Upper lobe of right lung (tissue), 1 donor: ENCODE data around the gene SHC3. TPM values are rescaled to one million over a fixed set of nuclear protein-coding genes. Genes with fewer than 3 reads are reported as not detected.

Experiments
- ATAC-seq: fragments of 200-7000 bp; cut with Tn5 transposase; one replicate; pipeline ENCODE4 v1.9.1; 2020; ENCODE audit warnings: mild to moderate bottlenecking, moderate library complexity
- DNase-seq: peaks from one replicate; pipeline ENCODE4 v3.0.0-alpha.2; 2020
- H3K27ac ChIP-seq: fragments of 200-600 bp; one replicate; pipeline ENCODE4 v1.8.0; 2022
- H3K27me3 ChIP-seq: fragments of 200-600 bp; one replicate; pipeline ENCODE4 v1.8.0; 2022; ENCODE audit warnings: mild to moderate bottlenecking
- H3K36me3 ChIP-seq: fragments of 200-600 bp; one replicate; pipeline ENCODE4 v1.8.0; 2022
- H3K4me1 ChIP-seq: fragments of 200-600 bp; one replicate; pipeline ENCODE4 v1.8.0; 2022
- H3K4me3 ChIP-seq: fragments of 200-600 bp; one replicate; pipeline ENCODE4 v1.8.0; 2022; ENCODE audit warnings: mild to moderate bottlenecking
- H3K9me3 ChIP-seq: fragments of 200-600 bp; one replicate; pipeline ENCODE4 v1.8.0; 2022
- intact Hi-C: fragments of 100-400 bp; cut with DNase I; formaldehyde crosslinking; loops from one replicate; pipeline ENCODE4 v1.11.0; 2022
- total RNA-seq: library from RNA; stranded (reverse); fragmentation: NEBNext Ultra II Directional; extraction: Animal tissue kit (Norgen Biotek cat#: 25700); gene quantifications from one replicate; pipeline ENCODE4 v1.2.1, GENCODE V29; 2021
- TF ChIP-seq, protein P1 (sequence below): fragments of 200-600 bp; IDR thresholded peaks from one replicate; pipeline ENCODE4 v1.8.0; 2022; ENCODE audit warnings: antibody characterized with exemption
- donor health status: DM: no; HTN: yes; CAD: no; lungs with severe emphysema.

SHC3 gene
- total RNA-seq, 1 donor from 2014 or later = 12.9 TPM

DNA sequence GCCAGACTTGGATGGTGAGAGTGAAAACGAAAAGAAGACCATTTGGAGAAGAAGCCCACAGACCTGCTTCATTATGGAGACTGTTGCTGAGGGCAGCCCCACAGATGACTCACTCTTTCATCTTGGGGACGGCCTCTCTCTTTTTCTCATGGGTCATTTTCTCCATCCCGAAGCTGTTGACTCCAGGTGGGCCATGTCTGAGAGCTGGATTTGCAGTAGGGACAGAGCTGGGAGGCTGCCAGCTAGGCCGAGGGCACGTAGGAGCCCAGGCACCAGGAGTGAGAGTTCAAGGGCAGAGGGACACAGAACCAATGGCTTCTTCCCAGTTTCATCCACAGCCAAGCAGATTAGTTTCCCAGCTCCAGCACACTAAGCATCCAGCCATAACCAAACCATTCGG lies 95.0 kb downstream of the SHC3 start:
- ATAC-seq (no peak), DNase-seq (no peak)
- Histone ChIP-seq H3K9me3 (no peaks in the 10 kb centered on the region), H3K36me3 (no peaks in the 10 kb centered on the region), H3K27ac (no peak overlapping the region), H3K4me3 (no peak overlapping the region), H3K4me1 (no peaks in the 10 kb centered on the region), H3K27me3 (no peaks in the 10 kb centered on the region)
- TF ChIP-seq, protein P1, sequence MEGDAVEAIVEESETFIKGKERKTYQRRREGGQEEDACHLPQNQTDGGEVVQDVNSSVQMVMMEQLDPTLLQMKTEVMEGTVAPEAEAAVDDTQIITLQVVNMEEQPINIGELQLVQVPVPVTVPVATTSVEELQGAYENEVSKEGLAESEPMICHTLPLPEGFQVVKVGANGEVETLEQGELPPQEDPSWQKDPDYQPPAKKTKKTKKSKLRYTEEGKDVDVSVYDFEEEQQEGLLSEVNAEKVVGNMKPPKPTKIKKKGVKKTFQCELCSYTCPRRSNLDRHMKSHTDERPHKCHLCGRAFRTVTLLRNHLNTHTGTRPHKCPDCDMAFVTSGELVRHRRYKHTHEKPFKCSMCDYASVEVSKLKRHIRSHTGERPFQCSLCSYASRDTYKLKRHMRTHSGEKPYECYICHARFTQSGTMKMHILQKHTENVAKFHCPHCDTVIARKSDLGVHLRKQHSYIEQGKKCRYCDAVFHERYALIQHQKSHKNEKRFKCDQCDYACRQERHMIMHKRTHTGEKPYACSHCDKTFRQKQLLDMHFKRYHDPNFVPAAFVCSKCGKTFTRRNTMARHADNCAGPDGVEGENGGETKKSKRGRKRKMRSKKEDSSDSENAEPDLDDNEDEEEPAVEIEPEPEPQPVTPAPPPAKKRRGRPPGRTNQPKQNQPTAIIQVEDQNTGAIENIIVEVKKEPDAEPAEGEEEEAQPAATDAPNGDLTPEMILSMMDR = no peak
- intact Hi-C loops = no loop called here

DNA sequence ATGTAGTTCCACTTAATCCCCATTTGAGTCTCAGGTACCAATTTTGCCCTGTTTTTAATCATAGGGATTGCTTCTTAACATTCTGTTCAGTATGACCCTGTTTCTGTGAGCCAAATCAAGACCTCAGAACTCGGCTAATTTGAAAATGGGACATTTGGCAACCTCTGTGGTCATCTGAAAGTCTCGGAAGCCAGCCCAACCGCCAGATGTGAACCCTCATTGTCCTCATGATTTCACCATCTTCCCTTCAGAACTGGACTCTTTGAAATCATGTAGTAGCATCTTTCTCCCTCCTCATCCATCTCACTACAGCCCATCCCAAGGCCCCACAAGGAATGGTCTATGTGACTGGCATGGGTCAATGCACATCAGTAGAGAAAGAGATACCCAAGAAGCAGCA lies 98.4 kb downstream of the SHC3 start:
- ATAC-seq = no peak
- intact Hi-C loops = no loop called here
- no peak overlapping the region for H3K4me3 ChIP-seq
- H3K36me3 ChIP-seq = no peaks in the 10 kb centered on the region
- H3K9me3 ChIP-seq = no peaks in the 10 kb centered on the region
- TF ChIP-seq, protein P1 = no peak
- H3K4me1 ChIP-seq = no peaks in the 10 kb centered on the region
- no peaks in the 10 kb centered on the region for H3K27me3 ChIP-seq
- no peak for DNase-seq
- H3K27ac ChIP-seq = no peak overlapping the region

DNA sequence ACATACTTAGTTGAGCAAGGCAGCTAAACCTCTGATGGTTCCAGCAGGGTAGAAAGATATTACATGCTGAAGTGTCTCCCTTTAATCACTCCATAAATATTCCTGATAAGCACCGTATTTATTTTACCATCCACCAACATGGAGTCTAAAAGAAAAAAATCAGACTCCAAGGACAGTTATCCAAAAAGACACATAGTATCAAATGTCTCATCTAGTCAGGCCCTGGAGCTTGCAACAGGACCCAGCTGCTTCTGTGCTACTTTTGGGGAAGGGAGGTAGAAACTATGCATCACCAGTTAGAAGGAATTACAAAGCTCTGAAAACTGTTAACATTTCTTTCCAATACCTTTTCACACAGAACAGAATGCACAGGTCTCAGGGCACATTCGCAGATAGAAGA lies 99.2 kb downstream of the SHC3 start:
- Histone ChIP-seq H3K9me3 (no peaks in the 10 kb centered on the region), H3K4me1 (no peaks in the 10 kb centered on the region), H3K4me3 (no peak overlapping the region), H3K27ac (peak overlapping the region; percentile 72), H3K36me3 (no peaks in the 10 kb centered on the region), H3K27me3 (no peaks in the 10 kb centered on the region)
- TF ChIP-seq, protein P1 = no peak
- DNase-seq (no peak), ATAC-seq (no peak)
- intact Hi-C loops = no loop called here

DNA sequence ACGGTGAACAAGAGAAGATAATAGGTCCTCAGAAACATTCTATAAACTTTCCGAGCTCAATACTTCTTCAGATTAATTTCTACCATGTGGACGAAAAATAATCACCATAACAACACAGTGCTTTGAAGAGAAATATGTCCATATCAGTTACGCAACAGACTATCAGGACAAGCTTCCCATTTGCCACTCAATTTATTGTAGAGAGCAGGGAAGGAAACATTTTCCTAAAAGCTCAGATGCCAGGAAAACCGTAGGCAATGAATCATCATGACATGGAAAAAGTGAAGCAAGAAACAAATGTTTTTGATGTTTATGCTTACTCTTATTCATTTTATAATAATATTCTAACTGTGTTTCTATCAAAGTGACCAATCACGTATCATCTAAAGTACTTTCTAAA lies 99.8 kb downstream of the SHC3 start:
- TF ChIP-seq, protein P1 = no peak
- DNase-seq (no peak), ATAC-seq (no peak)
- no peaks in the 10 kb centered on the region for H3K9me3 ChIP-seq
- no peak overlapping the region for H3K4me3 ChIP-seq
- no peaks in the 10 kb centered on the region for H3K4me1 ChIP-seq
- intact Hi-C loops = no loop called here
- no peaks in the 10 kb centered on the region for H3K27me3 ChIP-seq
- H3K27ac ChIP-seq = peak overlapping the region; percentile 72
- no peaks in the 10 kb centered on the region for H3K36me3 ChIP-seq

DNA sequence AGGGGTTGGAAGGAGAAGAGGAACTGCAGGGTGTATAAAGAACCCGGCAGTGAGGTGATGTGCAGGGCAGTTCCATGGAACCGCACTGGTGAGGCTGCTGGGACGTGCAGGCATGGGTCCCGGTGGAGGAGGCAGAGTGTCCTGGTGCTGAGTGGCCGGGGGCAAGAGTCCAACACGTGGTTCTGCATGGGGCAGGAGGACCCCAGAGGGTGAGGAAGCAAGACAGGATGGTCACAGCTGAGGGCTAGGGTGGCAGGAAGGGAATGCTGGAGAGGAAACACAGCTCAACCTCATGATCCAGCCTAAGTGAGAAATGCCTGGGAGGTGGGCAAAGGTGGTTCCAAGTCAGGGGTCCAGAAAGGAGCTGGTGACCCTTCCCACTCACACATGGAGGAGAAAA lies 100.2 kb downstream of the SHC3 start:
- DNase-seq (no peak), ATAC-seq (no peak)
- no peaks in the 10 kb centered on the region for H3K9me3 ChIP-seq
- no peaks in the 10 kb centered on the region for H3K36me3 ChIP-seq
- TF ChIP-seq, protein P1 = no peak
- no peaks in the 10 kb centered on the region for H3K4me1 ChIP-seq
- no peak overlapping the region for H3K4me3 ChIP-seq
- H3K27ac ChIP-seq = peak overlapping the region; percentile 72
- intact Hi-C loops = no loop called here
- H3K27me3 ChIP-seq = no peaks in the 10 kb centered on the region

DNA sequence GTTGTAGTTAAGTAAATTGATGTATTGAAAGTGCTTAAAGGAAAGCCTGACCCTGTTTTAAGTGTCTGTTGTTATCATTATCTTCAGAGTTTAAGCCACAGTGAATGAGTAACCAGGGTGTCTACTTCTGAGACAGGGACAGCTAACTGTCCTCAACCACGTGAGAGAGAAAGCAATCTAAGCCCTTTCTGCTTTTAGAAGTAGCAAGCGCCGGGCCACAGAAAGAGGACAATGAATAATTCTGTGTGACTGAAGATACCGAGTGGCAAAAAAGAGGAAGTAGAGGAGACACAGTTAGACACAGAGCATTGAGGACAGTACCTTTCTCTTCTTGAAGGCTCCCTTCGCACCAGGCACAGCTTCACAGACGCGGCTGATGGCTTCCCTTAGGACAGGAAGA lies 101.1 kb downstream of the SHC3 start:
- TF ChIP-seq, protein P1 = no peak

More for the DNA sequence above, 101.1 kb downstream of the SHC3 start:
- Histone ChIP-seq H3K27me3 (no peaks in the 10 kb centered on the region), H3K9me3 (no peaks in the 10 kb centered on the region), H3K4me1 (no peaks in the 10 kb centered on the region), H3K27ac (no peak overlapping the region), H3K4me3 (no peak overlapping the region), H3K36me3 (no peaks in the 10 kb centered on the region)
- no peak for ATAC-seq
- intact Hi-C loops = no loop called here
- no peak for DNase-seq
